Bronchus fibroblast of lung (primary cell): ENCODE measurements around the gene FCMR. TPM values are rescaled to one million over a fixed set of nuclear protein-coding genes. Genes with fewer than 3 reads are reported as not detected.

Experiments
- total RNA-seq: library from RNA; depleted of rRNA; stranded (reverse); fragments of >200 nt; gene quantifications from 2 replicates; pipeline ENCODE4 v1.2.3, GENCODE V29; 2015

FCMR gene, protein sequence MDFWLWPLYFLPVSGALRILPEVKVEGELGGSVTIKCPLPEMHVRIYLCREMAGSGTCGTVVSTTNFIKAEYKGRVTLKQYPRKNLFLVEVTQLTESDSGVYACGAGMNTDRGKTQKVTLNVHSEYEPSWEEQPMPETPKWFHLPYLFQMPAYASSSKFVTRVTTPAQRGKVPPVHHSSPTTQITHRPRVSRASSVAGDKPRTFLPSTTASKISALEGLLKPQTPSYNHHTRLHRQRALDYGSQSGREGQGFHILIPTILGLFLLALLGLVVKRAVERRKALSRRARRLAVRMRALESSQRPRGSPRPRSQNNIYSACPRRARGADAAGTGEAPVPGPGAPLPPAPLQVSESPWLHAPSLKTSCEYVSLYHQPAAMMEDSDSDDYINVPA
- 1.0 and 1.2 TPM in 2 replicates for total RNA-seq

DNA sequence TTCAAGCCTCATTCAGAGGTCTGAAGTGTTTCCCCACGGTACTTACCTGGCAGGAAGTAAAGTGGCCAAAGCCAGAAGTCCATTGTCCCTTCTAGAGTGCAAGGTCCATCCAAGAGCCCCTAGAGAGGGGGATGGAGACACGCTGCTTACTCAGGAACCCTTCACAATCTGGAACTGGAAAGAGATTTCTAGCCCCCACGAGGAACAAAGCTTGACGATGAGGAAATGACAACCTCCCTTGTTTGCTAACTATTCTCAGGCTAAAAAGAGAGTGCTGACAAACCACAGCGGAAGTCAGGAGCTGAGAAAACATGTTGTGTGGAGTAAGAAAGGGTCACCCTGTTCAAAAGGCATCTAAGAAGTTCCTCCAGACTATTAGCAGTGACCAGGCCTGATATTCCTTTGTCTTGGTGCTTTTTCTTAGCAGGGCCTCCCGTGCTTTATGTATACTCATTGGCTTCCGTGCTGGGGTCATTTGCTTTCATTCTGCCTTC, at the start of gene FCMR:
FCMR (minus strand) TSS at position 170 of the 494 bp plus-strand sequence; CDS start at position 83, 87 bp downstream.

DNA sequence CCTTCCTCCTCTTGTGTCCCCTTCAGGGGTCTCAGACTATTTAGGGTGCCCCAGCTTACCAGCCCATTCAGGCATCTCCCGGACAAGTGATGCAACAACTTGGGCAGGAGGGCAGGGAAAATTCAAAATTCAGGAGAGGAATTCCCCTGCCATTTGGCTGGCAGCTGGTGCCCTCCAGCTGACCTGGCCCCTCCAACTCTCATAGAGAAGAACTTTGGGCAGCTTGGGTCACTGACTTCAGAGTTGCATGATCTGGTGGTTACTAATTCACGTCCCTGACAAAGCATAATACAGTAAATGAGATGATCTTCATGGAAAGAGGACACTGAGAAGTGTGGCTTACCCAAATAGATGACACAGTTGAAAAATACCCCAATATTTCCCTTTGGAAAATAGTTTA, 48.7 kb upstream of the FCMR start, which contains the start of gene FCAMR:
FCAMR (minus strand) TSS at position 15 of the 400 bp plus-strand sequence. CDS start 335 bp downstream, outside the sequence.

DNA sequence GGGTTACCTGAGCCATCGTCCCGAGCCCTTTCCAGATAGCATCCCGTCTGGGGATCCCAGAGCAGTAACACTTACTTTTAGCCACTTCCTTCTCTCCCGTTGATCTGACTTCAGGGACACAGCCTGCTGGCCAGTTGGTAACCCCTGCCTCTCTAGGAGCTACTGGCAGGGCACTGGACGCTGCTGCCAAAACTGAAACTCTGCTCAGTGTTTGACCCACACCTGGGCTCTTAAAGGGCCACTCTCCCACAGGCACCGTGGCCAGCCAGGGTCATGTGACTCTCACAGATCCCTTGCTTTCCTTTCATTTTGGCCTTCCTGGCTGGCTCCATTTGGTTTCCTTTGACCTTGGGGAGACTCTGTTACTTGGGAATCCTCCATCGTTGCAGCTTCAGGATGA, 24.5 kb upstream of the FCMR start, which contains the start of gene PIGR:
PIGR (minus strand) TSS at position 206 of the 400 bp plus-strand sequence. CDS start 5,935 bp downstream, outside the sequence.

DNA sequence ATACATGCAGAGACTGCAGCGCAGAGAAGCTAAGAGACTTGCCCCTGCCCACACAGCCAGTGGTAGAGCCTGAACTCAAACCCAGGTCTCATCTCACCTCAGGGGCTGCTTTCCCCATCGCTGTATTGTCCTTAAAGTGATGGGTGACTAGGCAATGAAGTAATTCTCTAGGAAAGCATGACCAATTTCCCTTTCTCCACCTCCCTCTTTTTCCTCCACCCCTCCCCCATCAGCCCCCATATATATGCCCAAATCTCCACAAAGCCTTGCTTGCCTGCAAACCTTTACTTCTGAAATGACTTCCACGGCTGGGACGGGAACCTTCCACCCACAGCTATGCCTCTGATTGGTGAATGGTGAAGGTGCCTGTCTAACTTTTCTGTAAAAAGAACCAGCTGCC, 24.6 kb downstream of the FCMR start, which contains the start of gene IL24:
IL24 (plus strand) TSS at position 269 of the 400 bp plus-strand sequence. CDS start 390 bp downstream, outside the sequence.

DNA sequence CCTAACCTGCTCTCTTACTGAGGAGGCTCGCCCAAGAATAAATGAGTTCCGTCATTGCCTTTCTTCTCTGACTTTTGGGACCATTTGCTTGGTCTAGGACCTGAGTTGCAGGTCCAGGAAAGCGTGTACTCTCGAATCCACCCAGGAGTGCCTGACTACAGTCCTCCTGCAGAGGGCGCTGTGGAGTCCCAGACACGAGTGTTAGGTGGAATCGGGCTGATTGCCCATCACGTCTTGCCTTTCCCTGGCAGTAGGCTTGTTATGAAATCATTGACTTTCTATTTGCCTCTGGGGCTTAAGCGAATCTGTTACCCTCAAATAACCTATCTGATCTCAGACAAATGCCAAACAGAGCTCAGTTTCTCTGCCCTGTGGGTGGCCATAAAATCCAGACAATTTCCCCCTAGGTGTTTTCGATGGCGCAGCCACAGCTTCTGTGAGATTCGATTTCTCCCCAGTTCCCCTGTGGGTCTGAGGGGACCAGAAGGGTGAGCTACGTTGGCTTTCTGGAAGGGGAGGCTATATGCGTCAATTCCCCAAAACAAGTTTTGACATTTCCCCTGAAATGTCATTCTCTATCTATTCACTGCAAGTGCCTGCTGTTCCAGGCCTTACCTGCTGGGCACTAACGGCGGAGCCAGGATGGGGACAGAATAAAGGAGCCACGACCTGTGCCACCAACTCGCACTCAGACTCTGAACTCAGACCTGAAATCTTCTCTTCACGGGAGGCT, 56.6 kb downstream of the FCMR start, which contains the start of gene IL20:
IL20 (plus strand) TSS at position 685 of the 733 bp plus-strand sequence. CDS start 230 bp downstream, outside the sequence.

Other genes starting within 250 kb of the FCMR start
- gene MAPKAPK2, start 237.0 kb downstream of the FCMR start, total RNA-seq, result 39.5 and 45.9 TPM in 2 replicates
- not detected in 2 replicates for gene IL19, start 151.2 kb downstream of the FCMR start, total RNA-seq
- gene IL10, start 149.4 kb downstream of the FCMR start, total RNA-seq, result not detected in 2 replicates
- not detected in 2 replicates for gene IL20, start 56.3 kb downstream of the FCMR start, total RNA-seq
- gene IL24, start 24.5 kb downstream of the FCMR start, total RNA-seq, result 0.34 and 0.45 TPM in 2 replicates
- not detected in 2 replicates for gene PIGR, start 24.5 kb upstream of the FCMR start, total RNA-seq
- gene FCAMR, start 48.5 kb upstream of the FCMR start, total RNA-seq, result not detected in 2 replicates
- under 0.01 and 0.15 TPM in 2 replicates for gene C1orf116, start 110.8 kb upstream of the FCMR start, total RNA-seq
- 2.5 and 2.9 TPM in 2 replicates for gene YOD1, start 129.3 kb upstream of the FCMR start, total RNA-seq
- gene PFKFB2, start 131.3 kb upstream of the FCMR start, total RNA-seq, result 1.3 TPM in 2 replicates
- gene C4BPB, start 166.9 kb upstream of the FCMR start, total RNA-seq, result not detected in 2 replicates
- gene C4BPA, start 182.3 kb upstream of the FCMR start, total RNA-seq, result not detected in 2 replicates